NCI-H1436 (cell line): Measurements from ENCODE around the gene GPBAR1.

Source experiments
- DNase-seq: peaks from one replicate; lab custom pipeline; 2025; lab: John Stamatoyannopoulos, UW

GPBAR1 gene

DNA sequence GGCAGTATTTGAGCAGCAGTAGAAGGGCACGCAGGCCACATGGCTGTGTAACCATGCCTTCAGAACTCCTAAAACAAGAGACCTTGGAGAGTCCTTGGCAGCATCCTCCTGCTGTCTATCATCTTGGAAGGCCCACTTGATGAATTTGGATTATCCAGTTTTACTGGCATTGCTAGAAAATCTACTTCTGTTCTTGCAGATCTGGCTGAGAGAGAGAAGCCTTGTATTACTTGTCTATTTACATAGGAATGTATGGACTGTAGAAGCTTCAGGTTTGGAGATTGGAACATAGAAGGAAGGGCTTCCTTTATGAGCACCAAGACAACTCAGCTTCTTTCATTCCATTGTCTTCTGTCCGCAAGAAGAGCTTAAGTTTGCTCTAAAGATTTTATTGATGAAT is 16.1 kb upstream of the GPBAR1 start:
- DNase-seq, result no peak

DNA sequence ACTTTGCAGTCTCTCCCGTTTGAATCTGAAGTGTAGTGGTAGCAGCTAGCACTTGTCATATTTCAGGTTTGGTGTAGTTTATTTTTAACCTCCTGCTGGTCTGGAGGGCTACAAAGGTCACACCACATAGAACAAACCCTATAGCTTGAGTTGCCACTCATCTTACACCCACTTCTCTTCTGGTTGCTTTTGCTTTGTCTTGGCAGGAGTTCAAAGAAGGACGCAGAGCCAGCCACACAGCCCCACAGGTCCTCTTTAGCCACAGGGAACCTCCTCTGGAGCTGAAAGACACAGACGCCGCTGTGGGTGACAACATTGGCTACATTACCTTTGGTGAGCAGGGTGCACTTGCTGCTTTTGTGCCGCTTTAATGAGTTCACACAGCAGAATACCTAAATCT is 15.6 kb upstream of the GPBAR1 start:
- DNase-seq, result no peak

DNA sequence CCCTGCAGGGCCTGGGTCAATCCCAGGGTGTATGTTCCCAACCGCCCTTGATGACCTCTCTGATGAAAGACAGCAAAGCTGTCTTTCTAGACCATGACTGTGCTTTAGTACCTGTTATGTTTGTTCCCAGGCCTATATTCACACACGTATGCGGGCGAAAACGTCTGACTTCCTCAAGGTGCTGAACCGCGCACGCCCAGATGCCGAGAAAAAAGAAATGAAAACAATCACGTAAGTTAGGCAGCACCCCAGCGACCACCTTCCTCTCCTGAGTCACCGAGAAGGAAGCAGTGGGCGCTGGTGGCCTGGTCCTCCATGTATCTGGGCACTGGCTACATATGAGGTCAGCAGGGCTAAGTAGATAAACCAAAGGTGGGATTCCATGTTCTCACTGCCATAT is 11.1 kb upstream of the GPBAR1 start:
- no peak for DNase-seq

DNA sequence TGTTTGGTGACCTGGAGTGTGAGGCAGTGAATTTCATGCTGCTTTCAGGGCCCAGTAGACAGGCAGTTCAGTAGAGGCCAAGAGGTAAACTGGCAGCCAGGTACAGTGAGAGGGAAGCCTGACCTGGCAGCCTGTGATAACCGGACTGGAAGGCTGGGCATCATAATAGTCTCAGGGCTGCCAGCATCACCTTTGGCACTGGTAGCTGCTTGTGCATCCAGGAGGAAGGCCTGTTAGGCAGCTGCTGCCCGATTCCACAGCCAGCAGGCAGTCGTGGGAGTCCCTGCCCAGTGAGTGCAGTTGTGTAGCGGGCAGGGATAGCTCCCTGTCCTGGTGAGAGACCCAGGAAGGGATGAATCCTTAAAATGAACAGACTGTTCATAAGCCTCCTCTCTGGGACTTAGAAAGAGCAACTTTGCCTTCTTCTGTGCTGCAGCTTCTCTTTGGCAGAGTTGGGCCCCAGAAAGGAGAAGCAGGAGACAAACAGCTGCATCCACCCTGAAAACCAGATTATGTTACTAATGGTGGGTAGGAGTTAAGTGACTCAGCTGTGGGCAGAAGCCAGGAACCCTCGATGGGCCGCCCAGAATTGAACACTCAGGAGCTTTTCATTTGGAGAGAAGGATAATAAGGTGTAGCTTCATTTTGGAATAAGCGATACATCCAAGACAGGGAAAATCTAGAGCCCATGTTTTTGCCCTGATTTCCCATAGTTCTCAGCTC is 8.1 kb upstream of the GPBAR1 start:
- no peak for DNase-seq

DNA sequence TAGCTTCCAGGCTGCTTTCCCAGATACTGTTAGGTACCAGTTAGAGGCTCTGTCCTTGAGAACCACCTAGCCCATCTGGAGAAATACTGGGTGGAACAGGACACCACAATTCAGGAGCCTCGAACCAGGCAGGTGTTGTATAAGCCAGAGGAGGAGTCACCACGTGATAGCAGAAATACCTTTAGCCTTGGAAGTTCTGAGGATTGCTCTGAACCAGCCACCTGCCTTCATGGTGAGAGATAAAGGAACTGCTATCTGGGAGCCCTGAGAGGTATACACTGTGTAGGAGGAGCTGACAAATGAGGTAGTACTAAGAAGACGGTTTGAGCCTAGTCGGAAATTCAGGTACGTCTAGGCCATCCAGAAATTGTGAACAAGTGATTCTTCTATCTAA is 7.6 kb upstream of the GPBAR1 start:
- no peak for DNase-seq

DNA sequence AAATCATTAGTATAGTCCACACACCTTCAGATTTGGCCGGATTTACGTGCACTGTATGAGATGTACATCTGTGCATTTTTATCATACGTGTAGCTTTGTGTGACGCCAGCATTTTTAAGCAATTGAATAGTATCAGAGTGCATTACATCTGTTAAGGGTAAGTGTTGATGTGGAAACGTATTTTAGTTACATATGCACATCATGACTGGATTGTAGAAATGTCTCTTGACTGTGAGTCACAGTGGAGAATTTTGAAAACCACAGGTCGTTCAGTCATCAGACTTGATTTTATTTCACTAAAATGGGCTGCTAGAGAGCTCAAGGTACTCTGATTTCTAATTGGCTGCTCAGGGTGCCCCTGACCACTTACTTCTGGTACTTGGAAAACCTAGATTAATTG is 5.4 kb upstream of the GPBAR1 start:
- no peak for DNase-seq

DNA sequence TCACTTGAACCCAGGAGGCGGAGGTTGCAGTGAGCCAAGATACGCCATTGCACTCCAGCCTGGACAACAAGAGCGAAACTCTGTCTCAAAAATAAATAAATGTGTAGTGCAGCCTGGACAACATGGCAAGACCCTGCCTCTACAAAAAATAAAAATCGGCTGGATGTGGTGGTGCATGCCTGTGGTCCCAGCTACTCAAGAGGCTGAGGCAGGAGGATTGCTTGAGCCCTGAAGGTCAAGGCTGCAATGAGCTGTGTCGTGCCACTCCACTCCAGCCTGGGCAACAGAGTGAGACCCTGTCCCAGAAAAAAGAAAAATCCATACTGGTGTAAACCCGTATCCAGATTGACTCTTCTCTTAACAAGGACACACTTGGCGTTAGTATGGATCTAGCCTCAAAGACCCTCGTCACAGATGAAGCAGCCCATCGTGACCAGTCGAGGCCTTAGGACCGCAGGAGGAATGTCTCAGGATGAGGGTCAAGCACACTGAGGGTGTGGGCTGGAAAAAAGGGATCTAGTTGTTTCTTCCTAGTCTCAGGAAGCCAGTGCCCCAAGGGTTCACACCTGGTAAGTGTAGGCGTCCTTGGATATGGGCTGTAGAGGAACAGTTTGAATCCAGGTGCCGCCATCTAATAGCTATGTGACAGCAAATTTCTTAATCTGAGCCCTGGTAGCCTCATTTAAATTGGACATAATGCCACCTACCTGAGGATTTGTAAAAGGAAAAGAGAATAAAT is 4.0 kb upstream of the GPBAR1 start:
- DNase-seq, result no peak

DNA sequence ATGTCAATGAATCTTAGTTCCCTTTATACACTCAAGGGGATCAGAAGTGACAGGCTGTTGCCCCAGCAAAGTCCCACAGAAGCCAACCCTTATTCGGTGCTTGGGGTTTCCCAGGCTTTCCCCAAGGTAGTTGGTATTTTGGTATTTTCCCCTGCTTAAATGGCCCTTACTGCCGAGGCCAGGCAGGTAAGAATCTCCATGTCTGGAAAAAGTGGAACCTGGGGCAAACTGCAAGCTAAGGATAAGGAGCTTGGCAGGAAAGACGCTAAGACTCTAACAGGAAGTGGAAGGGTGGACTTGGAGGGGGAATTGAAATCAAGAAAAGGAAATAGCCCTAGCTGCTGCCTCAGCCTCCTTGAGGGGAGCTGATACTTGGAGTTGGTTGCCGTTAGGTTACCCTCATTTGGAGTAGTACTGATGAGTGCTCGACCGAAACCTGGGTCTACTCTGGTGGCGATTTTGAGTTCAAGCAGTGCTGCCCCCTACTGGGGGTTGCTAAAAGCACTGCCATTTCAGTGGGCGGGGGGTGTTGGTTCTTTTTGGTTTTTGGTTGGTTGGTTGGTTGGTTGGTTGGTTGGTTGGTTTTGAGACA is 3.3 kb upstream of the GPBAR1 start:
- DNase-seq, result no peak

DNA sequence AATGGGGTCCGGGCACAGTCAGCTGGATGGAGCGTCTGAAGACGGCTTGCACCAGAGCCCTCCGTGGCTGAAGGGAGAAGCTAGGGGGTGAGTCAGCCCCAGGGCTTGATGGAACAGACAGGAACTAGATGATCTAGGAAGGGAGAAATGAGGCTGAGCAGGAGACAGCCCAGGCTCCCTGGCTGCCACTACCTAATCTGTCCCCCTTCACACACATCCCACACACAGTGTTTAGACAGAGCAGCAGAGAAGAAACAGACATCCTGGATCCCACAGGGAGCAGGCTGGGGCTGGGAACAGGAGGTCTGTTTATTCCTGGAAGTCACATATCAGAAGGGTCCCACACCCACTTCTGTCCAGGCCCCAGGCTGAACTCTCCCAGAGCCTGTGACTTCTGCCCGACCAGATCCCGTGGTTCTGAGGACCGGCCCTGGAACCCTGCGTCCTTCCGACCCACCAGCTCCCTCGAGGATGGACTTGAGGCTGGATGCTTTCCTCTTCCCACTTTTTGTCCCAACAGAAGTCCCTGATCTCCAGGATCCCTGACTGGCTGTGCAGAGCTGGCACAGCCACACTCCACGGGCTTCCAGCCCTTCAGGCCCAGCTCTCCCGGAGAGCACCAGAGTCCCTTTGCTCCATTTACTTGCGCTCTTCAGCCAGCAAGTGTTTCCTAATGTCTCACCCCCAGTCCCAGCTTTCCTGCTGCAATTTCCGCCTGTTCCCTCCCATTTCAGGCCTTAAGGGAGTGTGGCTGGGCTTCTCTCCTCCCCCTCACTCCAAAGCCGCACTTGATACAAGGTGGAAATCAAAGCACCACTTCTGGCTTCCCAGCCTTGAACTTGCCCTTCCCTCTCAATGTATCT is 1.5 kb upstream of the GPBAR1 start:
- no peak for DNase-seq

DNA sequence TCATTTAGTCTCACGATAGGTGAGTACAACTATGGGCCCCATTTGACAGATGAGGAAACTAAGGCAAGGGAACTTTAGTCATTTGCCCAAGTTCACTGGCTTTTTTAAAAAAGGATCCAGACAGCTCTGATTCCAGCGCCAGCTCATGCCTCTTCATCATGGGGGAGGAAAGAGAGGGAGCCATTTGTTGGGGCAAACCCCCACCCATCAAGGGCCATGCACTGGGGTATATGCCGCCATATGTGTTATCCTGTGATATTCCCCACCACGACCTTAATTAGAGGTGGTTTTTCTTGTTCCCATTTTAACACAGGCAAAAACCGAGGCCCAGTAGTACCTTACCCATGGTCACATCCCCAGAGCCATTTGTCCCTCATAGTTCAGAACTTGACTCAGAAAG is 649 bp upstream of the GPBAR1 start:
- DNase-seq, result no peak

DNA sequence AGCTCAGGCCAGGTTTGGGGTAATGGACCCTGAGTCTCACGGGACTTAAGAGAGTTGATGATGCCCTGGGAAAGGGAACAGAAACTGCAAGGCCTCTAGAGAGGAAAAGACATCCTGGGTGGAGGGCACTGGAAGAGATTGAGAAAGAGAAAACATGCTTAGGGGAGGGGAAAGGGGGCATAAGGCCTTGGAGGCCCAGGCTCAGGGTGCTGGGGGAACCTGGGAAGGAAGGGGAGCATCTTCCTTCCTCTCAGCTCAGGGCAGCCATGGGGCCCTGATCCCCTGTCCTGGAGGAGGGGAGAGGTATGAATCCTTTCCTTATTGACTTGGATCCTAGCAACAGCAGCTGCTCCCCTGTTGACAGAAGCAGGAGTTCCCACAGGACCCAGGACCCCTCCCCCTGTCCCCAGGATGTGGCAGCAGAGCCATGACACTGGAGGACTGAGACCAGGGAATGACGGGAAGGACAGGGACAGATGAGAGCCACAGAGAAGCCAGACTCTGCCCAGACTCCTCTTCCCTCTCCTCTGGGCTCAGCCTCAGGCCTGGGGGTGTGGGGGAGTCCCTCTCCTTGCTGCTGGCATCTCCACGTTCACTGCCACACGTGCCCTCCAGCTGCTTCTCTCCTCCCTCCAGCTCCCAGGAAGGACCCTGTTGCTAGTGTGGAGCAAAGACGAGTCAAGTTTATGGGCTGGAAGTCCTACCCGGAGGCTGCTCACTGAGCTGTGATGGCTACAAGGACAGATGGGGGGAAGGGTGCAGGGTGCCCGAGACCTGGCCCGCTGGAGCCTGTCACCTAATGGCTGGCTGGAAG is 815 bp downstream of the GPBAR1 start:
- no peak for DNase-seq

DNA sequence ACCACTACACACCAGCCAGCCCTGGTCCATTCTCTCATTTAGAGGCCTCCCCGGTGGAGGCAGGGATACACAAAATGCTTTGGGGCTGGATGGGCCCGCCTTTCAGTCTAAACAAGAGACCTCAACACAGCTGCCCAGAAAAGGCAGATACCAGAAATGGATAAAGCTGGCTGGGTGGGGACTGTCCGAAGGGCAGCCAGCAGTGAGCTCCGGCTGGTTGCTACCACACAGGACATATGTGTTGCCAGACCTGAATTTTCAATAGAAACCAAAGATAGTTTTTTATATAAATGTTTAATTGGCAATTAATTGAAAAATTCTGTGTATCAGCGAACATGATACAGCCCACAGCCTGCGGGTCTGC is 1.4 kb downstream of the GPBAR1 start:
- no peak for DNase-seq

DNA sequence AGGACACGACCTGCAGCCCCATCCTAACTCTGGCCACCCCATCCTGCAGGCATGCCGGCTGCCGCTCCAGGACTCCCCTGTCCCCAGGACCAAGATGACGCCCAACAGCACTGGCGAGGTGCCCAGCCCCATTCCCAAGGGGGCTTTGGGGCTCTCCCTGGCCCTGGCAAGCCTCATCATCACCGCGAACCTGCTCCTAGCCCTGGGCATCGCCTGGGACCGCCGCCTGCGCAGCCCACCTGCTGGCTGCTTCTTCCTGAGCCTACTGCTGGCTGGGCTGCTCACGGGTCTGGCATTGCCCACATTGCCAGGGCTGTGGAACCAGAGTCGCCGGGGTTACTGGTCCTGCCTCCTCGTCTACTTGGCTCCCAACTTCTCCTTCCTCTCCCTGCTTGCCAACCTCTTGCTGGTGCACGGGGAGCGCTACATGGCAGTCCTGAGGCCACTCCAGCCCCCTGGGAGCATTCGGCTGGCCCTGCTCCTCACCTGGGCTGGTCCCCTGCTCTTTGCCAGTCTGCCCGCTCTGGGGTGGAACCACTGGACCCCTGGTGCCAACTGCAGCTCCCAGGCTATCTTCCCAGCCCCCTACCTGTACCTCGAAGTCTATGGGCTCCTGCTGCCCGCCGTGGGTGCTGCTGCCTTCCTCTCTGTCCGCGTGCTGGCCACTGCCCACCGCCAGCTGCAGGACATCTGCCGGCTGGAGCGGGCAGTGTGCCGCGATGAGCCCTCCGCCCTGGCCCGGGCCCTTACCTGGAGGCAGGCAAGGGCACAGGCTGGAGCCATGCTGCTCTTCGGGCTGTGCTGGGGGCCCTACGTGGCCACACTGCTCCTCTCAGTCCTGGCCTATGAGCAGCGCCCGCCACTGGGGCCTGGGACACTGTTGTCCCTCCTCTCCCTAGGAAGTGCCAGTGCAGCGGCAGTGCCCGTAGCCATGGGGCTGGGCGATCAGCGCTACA is 2.1 kb downstream of the GPBAR1 start:
- DNase-seq, result no peak

DNA sequence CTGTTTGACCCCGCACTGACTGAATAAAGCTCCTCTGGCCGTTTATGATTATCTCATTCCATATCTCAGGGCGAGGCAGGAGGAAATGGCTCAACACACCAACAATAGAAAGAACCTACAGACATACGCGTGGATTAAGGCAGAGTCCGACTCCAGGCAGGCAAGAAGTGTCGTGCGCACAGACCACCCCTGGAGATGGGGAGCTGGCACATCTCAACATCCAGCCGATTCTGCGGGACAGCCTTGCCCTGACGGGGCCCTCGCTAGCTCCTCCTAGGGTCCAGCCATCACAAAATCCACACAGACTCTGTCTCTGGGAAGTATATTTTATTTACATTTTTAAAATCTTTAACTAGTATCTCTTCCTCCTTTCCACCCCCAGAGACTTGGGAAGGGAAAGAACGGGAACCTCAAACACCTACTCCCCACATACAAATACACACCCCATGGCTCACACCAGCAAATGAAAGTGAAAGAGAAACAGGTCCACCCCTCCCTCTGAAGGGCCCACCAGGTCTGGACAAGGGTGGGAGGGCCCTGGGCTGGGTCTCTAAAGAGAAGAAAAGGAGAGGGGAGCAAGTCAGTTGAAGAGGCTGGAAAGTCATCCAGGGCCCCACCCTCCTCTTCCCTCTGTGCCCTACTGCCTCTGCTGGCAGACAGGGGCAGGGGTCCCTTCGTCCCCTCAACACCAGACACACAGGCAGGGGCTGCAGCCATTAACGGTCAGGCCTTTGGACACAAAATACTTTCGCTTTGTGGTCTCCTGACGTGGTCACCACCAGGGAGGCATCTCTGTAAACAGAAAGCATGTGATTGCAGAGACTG is 3.2 kb downstream of the GPBAR1 start:
- no peak for DNase-seq

DNA sequence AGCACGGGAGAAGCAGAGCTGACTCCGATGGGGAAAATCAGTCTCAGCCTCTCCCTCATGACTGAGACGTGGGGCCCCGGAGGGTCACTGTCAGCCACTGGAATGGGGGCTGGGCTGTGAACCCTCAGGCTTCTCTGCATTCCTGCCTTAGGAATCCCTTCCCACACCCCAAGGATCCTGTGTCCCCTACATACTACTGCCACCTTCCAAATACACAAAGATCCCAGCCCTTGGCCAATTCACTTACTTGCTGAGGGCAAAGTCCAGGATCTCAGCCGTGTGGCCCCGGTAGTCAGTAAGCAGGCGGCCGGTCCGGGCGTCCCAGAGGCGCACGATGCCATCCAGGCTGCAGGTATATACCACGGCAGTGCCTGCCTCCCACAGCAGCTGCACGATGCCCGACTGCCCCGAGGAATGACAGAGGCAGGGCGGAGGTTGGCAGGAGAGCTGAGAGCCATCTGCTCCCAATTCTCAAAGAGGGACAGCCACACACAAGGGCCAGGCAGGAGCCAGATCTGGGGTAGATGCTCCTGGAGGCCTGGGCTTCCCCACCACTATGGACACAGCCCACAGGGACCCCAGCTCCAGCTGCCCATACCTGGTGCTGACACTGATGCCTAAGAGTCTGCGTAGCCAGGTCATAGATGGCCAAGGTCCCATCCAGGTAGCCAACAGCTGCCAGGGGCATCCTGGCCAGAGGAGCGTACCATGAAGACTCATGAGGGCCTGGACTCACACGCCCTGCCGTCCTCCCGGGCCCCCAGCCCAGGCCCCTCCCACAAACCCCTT is 4.2 kb downstream of the GPBAR1 start:
- DNase-seq, result no peak

DNA sequence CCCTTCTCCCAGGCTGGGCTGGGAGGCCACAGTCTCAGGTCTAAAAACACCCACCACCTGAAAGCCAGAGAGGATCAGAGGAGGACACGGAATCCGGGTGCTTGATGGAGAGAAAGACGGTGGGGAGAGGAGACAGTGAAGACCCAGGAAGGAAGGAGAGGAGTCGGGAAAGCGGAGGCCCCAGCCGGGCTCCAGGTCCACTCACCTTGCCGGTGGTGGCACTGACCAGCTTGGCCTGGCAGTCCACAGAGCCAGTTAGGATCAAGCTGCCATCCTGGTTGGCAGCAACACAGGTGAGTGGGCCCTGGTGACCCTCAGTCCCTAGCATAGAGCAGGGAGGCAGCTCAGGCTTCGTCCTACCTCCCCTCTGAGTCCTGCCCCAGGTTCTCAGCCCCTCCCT is 4.8 kb downstream of the GPBAR1 start:
- no peak for DNase-seq

DNA sequence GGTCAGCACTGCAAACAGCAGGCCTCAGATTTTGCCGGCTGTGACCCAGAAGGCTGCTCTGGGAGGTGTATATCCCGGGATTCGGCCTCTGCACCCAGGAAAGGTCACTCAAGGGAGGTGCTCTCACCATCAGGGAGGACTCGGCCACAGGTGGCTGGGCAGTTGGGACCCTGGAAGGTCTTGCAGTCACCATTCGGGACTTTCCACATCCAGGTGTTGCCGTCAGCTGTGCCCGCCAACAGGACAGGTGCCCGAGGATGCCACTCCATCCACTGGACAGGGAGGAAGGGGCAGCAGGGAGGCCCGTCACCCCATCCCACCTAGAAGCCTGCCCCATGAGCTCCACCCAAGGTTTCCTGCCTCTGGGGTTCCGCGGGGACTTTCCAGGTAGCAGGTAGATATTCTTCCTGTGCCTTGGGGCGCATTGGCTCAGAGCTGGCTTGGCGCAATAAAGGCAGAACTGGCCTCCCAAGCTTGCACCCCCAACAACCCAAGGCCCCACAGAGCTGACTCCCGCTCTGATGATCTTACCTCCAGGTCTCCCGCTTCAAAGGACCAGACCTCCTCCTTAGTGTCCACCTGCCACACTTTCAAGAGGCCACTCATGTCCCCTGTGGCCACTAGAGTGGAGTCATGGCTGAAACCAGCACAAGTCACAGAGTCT is 5.6 kb downstream of the GPBAR1 start:
- DNase-seq, result no peak

DNA sequence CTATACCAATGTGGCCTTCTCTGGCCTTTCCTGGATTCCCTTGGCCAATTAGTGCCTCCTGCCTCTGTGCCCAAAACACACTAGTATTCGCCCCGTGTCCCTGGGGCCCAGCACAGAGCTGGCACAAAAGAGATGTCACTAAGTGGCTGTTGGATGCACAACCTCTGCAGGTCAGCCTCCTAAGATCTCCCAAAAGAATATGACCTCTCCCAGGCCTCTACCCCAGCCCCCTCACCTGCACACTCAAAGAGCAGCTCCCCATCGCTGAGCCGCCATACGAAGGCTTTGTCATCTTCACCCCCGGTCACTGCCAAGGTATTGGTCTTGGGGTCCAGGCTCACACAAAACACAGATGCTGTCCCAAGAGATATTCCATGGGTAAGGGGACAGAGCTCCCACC is 6.4 kb downstream of the GPBAR1 start:
- DNase-seq, result no peak
